IPS-18a (cell line): ENCODE data around the gene OR2V2.
"Not testable (repeated sequence)": the region's sequence is repeated elsewhere in the genome, so short reads cannot be mapped to it uniquely, and the experiment has no call there.

Experiments used
- H3K27ac ChIP-seq: one replicate; pipeline ENCODE4 v1.5.1; 2013; ENCODE audit warnings: low read length
- H3K27me3 ChIP-seq: one replicate; pipeline ENCODE4 v1.6.1; 2013; ENCODE audit warnings: mild to moderate bottlenecking, low read length; ENCODE audit not compliant: control insufficient read depth, insufficient read depth
- H3K36me3 ChIP-seq: one replicate; pipeline ENCODE4 v1.6.1; 2013; ENCODE audit warnings: low read depth, low read length; ENCODE audit not compliant: control insufficient read depth
- H3K4me1 ChIP-seq: one replicate; pipeline ENCODE4 v1.6.1; 2013; ENCODE audit warnings: low read depth, low read length; ENCODE audit not compliant: control insufficient read depth
- H3K4me3 ChIP-seq: one replicate; pipeline ENCODE4 v1.5.1; 2013; ENCODE audit warnings: low read length
- H3K9ac ChIP-seq: one replicate; pipeline ENCODE4 v1.6.1; 2013; ENCODE audit warnings: mild to moderate bottlenecking, low read length, moderate library complexity
- H3K9me3 ChIP-seq: one replicate; pipeline ENCODE4 v1.6.1; 2013; ENCODE audit warnings: low read depth, low read length; ENCODE audit not compliant: control insufficient read depth

The OR2V2 gene

GRCh38 chr5:181177559-181177958 is 30.2 kb downstream of the OR2V2 start:
- H3K9ac ChIP-seq, H3K4me1 ChIP-seq, H3K36me3 ChIP-seq, H3K27ac ChIP-seq, H3K4me3 ChIP-seq, H3K9me3 ChIP-seq, H3K27me3 ChIP-seq: not testable (repeated sequence)

GRCh38 chr5:181181650-181182565 is 34.5 kb downstream of the OR2V2 start:
- no peaks in the 10 kb centered on the region for H3K36me3 ChIP-seq
- no peaks in the 10 kb centered on the region for H3K27me3 ChIP-seq
- H3K4me3 ChIP-seq = no peak overlapping the region
- no peaks in the 10 kb centered on the region for H3K9me3 ChIP-seq
- H3K27ac ChIP-seq = no peak overlapping the region
- no peak overlapping the region for H3K9ac ChIP-seq
- no peaks in the 10 kb centered on the region for H3K4me1 ChIP-seq

- no peak overlapping the region for H3K9ac ChIP-seq
- no peaks in the 10 kb centered on the region for H3K27me3 ChIP-seq
- no peaks in the 10 kb centered on the region for H3K36me3 ChIP-seq
- no peak overlapping the region for H3K27ac ChIP-seq
- no peaks in the 10 kb centered on the region for H3K4me1 ChIP-seq
- no peaks in the 10 kb centered on the region for H3K9me3 ChIP-seq
- no peak overlapping the region for H3K4me3 ChIP-seq
Measured at GRCh38 chr5:181182651-181183050, 35.3 kb downstream of the OR2V2 start.

GRCh38 chr5:181184845-181185216 is 37.4 kb downstream of the OR2V2 start:
- Histone ChIP-seq H3K36me3 (no peaks in the 10 kb centered on the region), H3K9ac (no peak overlapping the region), H3K4me1 (no peaks in the 10 kb centered on the region), H3K27ac (no peak overlapping the region), H3K9me3 (no peaks in the 10 kb centered on the region), H3K27me3 (peaks cover 10% of the 10 kb centered on the region), H3K4me3 (no peak overlapping the region)

GRCh38 chr5:181185560-181185959 is 38.2 kb downstream of the OR2V2 start:
- Histone ChIP-seq H3K9ac (no peak overlapping the region), H3K27me3 (peaks cover 17% of the 10 kb centered on the region), H3K27ac (no peak overlapping the region), H3K4me3 (no peak overlapping the region), H3K36me3 (no peaks in the 10 kb centered on the region), H3K9me3 (no peaks in the 10 kb centered on the region), H3K4me1 (peaks cover 5% of the 10 kb centered on the region)

GRCh38 chr5:181186022-181186421 is 38.6 kb downstream of the OR2V2 start:
- H3K27me3 ChIP-seq = peaks cover 22% of the 10 kb centered on the region
- no peak overlapping the region for H3K27ac ChIP-seq
- H3K4me1 ChIP-seq = peaks cover 5% of the 10 kb centered on the region
- H3K9ac ChIP-seq = no peak overlapping the region
- no peak overlapping the region for H3K4me3 ChIP-seq
- H3K36me3 ChIP-seq = no peaks in the 10 kb centered on the region
- no peaks in the 10 kb centered on the region for H3K9me3 ChIP-seq

- Histone ChIP-seq H3K4me1 (peaks cover 5% of the 10 kb centered on the region), H3K36me3 (no peaks in the 10 kb centered on the region), H3K27ac (no peak overlapping the region), H3K27me3 (peaks cover 26% of the 10 kb centered on the region), H3K9ac (no peak overlapping the region), H3K9me3 (no peaks in the 10 kb centered on the region), H3K4me3 (peak overlapping the region; percentile 80)
Measured at GRCh38 chr5:181186986-181187499, 39.7 kb downstream of the OR2V2 start.

- peaks cover 5% of the 10 kb centered on the region for H3K4me1 ChIP-seq
- peak overlapping the region; percentile 45 for H3K9ac ChIP-seq
- no peak overlapping the region for H3K27ac ChIP-seq
- no peaks in the 10 kb centered on the region for H3K36me3 ChIP-seq
- peak overlapping the region; percentile 80 for H3K4me3 ChIP-seq
- no peaks in the 10 kb centered on the region for H3K9me3 ChIP-seq
- peaks cover 30% of the 10 kb centered on the region for H3K27me3 ChIP-seq
Measured at GRCh38 chr5:181187500-181188213, 40.3 kb downstream of the OR2V2 start.

GRCh38 chr5:181188700-181189362 is 41.4 kb downstream of the OR2V2 start:
- H3K27ac ChIP-seq = no peak overlapping the region
- H3K27me3 ChIP-seq = peaks cover 42% of the 10 kb centered on the region
- no peaks in the 10 kb centered on the region for H3K36me3 ChIP-seq
- peak overlapping the region; percentile 80 for H3K4me3 ChIP-seq
- H3K9ac ChIP-seq = peak overlapping the region; percentile 24
- peaks cover 5% of the 10 kb centered on the region for H3K4me1 ChIP-seq
- H3K9me3 ChIP-seq = no peaks in the 10 kb centered on the region

GRCh38 chr5:181189363-181189961 is 42.1 kb downstream of the OR2V2 start:
- peak overlapping the region; percentile 80 for H3K4me3 ChIP-seq
- H3K9me3 ChIP-seq = no peaks in the 10 kb centered on the region
- no peak overlapping the region for H3K27ac ChIP-seq
- H3K27me3 ChIP-seq = peaks cover 43% of the 10 kb centered on the region
- H3K36me3 ChIP-seq = no peaks in the 10 kb centered on the region
- H3K4me1 ChIP-seq = peaks cover 5% of the 10 kb centered on the region
- peak overlapping the region; percentile 1 for H3K9ac ChIP-seq
